GM19438 (cell line): ENCODE data around the gene DIP2A.
"Not testable (repeated sequence)": the region's sequence is repeated elsewhere in the genome, so short reads cannot be mapped to it uniquely, and the experiment has no call there.

Experiments used
- ATAC-seq: cut with Tn5 transposase; IDR thresholded peaks from one replicate; pipeline ENCODE4 v1.9.1; 2021; ENCODE audit warnings: low read depth; ENCODE audit not compliant: unreplicated experiment

The DIP2A gene

DNA sequence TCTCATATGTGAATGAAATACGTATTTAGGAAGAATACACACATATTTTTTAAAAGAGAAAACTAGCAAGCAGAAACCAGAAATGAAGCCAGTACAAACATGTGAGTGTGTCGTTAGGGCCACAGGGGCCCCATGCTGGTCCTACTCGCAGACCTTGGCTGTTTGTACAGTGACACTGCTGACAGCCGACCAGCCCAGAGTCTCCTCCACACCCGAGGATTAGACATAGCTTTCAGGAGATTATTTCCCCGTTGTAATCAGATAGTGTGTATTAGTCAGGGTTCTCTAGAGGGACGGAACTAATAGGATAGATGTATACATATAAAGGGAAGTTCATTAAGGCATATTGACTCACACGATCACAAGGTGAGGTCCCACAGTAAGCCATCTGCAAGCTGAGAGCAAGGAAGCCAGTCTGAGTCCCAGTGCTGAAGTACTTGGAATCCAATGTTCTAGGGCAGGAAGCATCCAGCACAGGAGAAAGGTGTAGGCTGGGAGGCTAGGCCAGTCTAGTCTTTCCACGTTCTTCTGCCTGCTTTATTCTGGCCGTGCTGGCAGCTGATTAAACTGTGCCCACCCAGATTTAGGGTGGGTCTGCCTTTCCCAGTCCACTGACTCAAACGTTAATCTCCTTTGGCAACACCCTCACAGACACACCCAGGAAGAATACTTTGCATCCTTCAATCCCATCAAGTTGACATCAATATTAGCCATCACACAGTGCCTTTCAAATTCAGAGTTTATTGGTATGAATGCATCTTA is 51.2 kb downstream of the DIP2A start:
- ATAC-seq: no peak

DNA sequence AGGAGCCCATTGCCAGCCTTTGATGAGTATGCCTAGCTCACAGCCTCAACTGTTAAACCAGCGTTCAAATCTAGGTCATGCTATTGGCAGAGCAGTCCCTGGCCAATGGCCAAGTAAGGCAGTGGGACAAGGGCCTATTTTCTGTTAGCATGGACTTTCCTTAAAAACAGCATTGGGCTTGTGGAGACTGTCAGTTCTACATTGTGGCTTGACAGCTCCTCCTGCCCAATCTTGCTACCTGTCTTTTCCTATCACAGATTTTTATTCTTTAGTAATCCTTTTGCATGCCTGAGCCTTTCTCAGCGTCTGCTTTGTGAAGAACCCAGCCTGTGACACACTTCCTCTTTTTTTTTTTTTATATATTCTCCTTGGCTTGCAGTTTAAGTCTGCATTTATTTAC is 56.4 kb downstream of the DIP2A start:
- ATAC-seq: no peak

DNA sequence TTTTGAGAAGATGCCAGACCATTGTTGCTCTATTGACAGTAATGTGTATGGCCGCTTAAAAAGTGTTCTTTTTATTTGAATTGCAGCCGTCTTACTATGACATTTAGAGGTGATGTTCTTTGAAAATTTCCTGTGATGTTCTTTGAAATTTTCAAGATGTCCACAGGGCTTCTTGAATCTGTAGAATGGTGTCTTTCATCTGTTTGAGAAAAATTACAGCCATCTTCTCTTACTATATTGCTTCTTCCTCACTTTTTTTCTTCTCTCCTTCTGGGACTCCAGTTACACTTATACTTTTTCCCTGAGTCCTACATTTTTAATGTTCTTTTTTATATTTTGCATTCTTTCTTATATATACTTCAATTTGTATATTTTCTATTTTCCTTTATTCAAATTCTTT is 57.4 kb downstream of the DIP2A start:
- no peak for ATAC-seq

DNA sequence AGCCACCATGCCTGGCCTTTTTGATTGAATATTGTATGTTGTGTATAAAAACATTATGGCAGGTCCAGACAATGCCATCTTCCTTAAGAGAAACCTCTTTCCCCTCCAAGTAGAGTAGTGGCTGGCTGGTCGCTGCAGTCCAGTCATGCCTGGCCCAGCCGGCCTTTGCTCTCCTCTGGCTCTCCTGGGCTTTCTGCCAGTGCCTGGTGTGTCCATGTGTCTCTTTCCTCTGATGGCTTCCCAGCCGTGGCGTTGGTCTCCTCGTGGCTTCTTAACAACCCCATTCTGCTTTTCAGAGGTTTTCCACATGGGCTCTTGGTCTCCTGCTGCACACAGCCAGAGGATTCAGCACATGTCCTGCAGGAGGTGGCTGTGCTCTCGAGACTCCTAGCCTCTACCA is 58.7 kb downstream of the DIP2A start:
- no peak for ATAC-seq

DNA sequence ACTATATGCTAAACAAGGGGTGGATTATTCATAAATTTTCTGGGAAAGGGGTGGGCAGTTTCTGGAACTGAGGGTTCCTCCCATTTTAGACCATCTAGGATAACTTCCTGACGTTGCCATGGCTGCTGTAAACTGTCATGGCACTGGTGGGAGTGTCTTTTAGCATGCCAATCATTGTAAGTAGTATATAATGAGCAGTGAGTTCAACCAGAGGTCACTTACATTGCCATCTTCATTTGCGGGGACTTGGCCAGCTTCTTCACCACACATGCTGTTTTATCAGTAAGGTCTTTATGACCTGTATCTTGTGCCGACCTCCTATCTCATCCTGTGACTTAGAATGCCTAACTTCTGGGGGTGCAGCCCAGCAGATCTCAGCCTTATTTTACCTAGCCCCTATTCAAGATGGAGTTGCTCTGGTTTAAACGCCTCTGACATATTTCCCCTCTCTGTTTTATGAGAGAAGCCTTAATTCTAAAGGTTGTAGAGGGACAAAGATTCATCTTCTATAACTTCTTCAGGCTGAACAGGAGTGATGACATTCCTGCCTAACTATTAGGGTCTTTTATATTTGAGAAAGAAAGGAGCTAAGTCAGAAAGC is 60.4 kb downstream of the DIP2A start:
- ATAC-seq: no peak

DNA sequence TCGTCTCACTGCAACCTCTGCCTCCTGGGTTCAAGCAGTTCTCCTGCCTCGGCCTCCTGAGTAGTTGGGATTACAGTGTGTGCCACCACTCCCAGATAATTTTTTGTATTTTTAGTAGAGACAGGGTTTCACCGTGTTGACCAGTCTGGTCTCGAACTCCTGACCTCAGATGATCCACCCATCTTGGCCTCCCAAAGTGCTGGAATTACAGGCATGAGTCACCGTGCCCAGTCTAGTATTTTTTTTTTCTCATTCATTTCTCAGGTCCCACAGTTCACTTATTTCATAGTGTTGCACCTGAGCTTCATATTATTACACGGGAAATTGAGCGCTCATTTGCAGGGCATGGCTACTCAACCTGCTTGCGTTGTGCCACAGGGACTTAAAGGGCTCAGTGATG is 68.7 kb downstream of the DIP2A start:
- ATAC-seq: not testable (repeated sequence)

DNA sequence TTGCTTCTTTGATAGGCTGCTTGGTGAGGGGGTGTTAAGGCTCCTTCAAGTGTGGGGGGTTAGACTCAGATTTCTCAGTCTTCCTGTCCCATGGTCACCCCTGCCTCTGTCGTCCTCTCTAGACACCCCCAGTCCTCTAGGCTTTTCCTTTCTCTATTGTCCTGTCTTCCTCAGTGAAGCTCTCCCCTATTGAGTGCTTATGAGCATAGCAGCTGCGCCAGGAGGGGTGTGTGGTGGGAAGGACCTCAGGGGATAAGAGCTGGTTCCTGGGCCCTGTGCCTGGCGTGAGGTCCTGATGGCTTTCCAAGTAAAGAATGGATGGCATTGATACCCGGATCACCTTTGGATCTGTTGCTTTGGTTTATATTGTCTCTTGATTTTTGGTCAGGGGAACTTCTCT is 69.1 kb downstream of the DIP2A start:
- ATAC-seq: no peak

DNA sequence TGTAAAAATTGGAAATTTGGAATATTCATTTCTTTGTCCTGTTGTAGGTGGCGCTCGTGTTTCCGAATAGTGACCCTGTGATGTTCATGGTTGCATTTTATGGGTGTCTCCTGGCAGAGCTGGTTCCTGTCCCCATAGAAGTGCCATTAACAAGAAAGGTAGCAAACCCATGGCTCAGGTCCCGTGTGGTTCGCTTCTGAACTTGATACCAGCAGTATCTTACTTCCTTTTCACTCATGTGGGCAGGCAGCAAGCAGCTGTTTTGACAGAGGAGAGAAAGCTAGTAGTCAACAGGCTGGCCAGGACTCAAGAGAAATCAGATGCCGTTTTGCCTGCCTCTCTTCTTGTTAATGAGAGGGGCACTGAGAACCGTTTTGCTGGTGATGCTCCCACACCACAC is 73.4 kb downstream of the DIP2A start:
- ATAC-seq: no peak

DNA sequence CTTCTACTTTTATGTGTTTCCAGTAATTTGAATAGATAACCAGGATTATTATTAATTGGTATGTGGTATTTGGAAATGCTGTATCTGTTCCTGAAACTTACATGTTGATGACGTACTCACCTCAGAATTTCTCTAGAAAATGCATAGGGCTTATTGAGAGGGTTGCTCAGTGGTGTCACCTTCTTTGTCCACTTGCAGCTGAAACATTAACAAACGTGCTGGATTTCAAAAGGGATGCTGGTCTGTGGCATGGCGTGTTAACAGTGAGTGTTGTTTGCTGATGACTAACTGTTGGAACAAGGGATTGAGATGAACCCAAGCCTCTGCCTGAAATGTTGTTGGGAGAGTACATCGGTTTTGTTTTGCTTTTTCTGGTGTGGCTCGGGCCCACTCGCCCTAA is 78.3 kb downstream of the DIP2A start:
- ATAC-seq: no peak

DNA sequence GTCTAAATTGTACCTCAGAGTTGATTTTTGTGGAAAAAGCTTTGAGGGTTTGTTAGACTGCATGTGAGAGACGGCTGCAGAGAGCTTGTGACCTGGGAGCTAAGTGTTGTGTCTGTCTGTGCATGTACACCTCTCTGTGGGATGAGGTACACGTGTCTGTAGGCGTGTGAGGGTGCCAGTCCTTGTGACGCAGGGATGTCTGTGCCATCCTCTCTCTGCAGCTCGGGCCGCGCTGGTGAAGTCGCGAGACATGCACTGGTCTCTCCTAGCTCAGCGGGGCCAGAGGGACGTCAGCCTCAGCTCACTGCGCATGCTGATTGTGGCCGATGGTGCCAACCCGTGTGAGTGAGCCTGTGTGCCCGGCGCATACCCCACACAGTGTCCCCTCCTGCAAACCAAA is 79.6 kb downstream of the DIP2A start:
- ATAC-seq: no peak

DNA sequence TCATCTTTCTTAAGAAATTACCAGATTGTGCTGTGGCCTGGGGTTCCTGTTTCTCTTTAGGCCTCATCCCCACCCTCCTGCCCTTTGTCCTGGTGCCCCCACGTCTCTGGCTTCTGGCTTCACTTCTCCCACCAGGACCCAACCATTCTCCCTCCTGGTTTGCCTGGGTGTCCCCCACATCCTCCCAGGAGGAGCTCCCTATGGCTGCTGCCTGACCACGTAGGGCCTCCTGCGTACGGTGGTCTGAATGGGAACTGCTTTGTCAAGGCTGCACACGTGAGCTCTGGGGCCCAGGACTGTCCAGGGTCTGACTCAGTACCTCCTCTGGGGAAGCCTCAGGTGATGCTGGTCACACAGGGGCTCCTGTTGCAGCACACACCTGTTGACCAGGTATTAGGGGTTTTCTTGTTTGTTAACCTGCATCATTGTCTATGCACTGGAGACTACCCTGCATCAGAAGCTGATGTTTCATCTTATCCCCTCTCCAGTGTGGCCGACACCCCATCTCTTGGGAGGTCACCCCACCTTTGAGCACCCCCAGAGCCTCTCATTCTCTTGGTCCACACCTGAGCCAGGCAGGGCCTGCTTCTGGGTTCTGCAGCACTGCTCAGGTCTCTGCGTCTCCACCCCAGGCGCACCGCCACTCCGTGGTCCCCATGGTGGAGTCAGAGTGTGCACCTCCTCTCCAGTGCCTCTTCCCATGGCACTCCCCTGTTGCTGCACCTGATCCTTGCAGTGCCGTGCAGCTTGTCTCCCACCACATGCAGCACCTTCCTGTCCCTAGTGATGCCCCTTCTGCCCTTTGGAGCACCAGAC is 80.4 kb downstream of the DIP2A start:
- no peak for ATAC-seq

DNA sequence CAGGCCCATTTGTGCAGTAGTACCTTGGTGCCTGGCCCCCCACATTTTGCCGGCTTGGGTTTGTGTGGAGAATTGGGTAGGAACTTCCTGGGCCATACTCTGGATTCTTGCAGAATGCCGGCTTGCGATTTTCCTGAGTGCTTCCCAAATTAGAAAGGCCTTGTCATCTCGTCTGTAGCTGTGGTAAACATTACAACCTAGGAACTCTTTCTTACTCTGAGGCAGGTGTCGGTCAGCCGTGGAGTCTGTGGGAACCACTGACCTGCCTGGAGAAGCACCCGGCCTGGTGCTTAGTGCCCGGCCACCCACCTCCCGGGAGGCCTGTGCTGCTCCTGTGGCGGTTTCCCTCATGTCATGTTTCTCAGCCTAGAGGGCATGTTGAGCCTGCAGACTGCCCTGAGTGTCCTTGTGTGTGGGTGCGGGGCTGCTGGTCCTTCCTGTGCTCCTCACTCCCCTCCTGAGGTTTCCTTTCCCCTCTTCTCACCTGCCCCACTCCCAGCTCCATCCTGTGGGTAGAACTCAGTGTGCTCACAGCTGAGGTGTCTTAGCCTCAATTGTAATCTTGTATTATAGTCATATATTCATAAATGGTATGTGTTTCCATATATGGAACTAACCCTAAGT is 81.5 kb downstream of the DIP2A start:
- no peak for ATAC-seq

DNA sequence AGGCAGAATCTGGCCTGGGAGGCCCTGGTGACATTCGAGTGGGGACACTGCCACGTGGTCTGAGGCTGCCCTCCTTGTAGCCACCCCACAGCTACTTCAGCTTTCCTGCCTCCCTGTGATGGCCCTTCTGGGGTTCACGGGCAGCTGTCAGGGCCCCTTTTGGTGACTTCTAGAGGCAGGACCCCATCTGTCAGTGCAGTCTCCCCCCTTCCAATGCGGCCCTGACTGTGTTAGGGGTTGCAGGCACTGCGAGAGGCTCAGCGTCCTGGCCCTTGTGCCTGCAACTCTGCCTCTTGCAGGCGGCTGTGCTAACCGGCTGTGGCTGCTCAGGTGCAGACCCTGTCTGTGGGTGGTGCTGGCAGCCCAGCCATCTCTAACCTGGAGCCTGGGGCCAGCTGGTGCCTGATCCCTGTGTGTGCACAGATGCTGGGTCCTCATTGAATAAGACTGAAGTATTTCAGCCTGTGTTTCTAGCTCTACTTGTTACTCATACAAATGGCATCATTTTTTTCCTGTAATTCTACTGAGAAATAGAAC is 84.0 kb downstream of the DIP2A start:
- ATAC-seq: no peak

DNA sequence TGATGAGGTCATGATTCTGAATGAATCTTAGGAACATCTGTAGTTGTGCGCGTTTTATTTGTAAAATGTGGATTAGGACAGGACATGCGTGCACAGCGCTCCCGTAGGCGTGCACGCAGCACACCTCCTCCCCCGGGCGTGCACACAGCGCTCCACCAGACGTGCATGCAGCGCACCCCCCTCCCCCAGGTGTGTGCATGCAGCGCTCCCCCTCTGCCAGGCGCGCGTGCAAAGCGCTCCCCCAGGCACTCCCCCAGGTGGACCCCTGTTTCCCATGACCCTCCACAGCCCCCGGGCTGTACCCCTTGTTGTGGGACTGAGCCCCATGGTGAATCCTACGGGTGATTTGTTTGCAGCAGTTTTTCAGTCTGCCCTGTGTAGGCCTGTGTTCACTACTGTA is 84.6 kb downstream of the DIP2A start:
- ATAC-seq: no peak

DNA sequence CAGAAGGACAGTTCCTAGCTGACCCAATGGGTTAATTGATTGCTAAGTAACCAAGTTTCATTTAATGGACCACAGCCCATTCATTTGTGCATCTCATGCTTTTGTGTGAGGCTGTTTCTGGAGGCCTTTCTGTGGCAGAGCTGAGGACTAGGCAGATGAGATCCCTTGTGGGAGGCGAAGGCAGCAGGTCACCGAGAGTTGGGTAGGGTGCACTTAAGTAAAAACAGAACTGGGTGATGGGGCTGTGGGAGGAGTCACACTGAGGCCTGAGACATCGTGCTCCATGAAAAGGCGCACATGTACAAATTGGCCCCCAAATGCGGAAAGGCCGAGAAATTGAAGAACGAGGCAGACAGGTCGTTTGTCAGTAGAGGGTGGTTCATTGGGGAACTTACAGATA is 85.3 kb downstream of the DIP2A start:
- no peak for ATAC-seq

DNA sequence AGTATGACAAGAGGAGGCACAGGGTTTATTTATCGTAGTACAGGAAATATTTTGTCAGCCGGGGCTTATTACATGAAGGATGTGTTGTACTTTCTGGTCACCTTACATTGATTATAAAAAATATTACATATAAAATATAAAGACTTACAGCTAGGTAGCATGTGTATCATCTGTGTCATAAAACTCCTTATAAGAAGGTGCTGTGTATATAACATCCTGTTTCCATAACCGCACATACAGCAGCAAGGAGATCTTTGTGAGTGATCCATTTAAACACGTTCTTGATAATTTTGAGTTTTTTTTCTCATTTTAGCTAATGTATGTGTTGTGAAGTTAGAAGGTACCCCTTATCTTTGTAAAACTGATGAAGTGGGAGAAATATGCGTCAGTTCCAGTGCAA is 86.1 kb downstream of the DIP2A start:
- ATAC-seq: no peak

DNA sequence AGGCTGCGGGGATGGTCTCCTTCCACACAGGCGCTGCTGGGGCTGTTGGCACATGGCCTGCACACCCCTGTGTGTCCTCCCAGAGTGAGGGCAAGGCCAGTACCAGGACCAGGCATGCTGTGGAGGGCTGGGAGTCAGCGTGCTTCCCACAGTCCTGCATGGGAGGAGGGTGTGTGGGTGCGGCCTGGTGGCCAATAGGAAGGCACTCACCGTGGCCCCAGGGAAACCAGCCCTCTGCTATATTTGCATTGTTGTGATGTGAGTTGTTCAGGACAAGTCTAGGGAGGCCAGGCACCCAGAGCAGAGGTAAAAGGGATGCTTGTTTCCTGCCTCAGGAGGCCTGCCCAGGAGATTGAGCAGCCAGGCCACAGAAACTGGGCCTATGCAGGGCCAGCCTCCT is 86.7 kb downstream of the DIP2A start:
- ATAC-seq: no peak

DNA sequence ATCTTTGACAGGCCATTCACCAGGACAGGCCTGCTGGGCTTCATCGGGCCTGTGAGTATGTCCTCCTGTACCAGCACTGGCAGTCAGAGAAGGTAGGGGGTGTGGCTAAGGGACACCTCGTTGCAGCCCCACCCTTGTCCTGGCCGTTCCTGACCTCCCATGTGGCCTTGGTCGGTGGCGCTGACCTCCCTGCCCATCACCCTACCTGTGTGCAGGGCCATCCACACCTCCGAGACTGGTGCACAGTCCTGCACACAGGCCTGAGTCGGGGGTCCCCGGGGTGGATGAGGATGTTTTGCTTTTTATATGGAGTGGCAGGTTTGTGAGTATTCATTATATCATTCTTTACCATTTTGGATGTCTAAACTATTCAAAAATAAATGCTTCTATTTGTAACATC is 87.2 kb downstream of the DIP2A start:
- ATAC-seq: no peak

DNA sequence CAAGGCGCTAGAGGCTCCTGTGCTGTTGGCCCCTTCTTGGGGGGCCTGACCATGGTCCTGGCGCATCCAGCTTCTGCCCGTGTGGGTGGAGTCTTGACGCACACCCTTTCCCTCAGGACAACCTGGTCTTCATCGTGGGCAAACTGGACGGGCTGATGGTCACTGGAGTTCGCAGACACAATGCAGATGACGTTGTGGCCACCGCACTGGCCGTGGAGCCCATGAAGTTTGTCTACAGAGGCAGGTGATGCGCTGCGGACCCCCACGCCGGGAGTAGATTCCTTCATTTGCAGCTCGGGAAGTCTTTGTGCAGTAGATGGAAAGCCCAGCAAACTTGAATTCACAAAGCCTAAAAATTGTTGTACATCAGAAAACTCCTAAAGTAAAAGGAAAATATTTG is 88.1 kb downstream of the DIP2A start:
- ATAC-seq: no peak

DNA sequence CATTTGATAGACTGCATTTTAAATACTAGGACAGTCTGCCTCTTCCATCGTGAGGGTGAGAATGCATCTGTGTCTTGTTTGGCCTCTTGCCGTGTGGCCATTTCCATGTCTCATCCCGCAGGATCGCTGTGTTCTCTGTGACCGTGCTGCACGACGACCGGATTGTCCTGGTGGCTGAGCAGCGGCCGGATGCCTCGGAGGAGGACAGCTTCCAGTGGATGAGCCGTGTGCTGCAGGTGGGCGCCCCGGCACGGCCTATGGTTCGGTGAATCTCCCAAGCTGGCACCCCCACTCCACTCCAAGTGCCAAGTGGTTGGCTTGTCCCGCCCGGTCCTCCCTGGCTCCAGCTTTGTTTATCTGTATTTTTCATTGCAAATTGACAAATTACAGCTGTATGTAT is 91.0 kb downstream of the DIP2A start:
- no peak for ATAC-seq
